GM12872 (cell line): Measurements from ENCODE around the gene ZNF200.

ENCODE experiments used
- CTCF ChIP-seq: IDR thresholded peaks from 3 replicates; pipeline ENCODE4 v1.5.1; 2011; ENCODE audit warnings: low read depth, mild to moderate bottlenecking, low read length, moderate library complexity; ENCODE audit not compliant: insufficient read depth

ZNF200 gene

GRCh38 chr16:3256866-3257465 lies 22.0 kb upstream of the ZNF200 start:
- no peak for TF ChIP-seq CTCF

- TF ChIP-seq CTCF: no peak
Observed at GRCh38 chr16:3256146-3256865, 21.3 kb upstream of the ZNF200 start, which contains the start of gene MEFV. Gene MEFV, minus strand, starts transcription at chr16:3256633. Its CDS starts 46 bp downstream, at chr16:3256587.

GRCh38 chr16:3254309-3254708 lies 19.4 kb upstream of the ZNF200 start:
- no peak for TF ChIP-seq CTCF

- TF ChIP-seq CTCF: no peak
Observed at GRCh38 chr16:3252967-3253366, 18.0 kb upstream of the ZNF200 start.

- TF ChIP-seq CTCF: no peak
Observed at GRCh38 chr16:3249451-3249850, 14.5 kb upstream of the ZNF200 start.

GRCh38 chr16:3249020-3249419 lies 14.1 kb upstream of the ZNF200 start:
- no peak for TF ChIP-seq CTCF

- no peak for TF ChIP-seq CTCF
Observed at GRCh38 chr16:3248596-3248995, 13.6 kb upstream of the ZNF200 start.
